Panc1 (cell line): ENCODE results near the gene SLC46A2. TPM values are rescaled to one million over a fixed set of nuclear protein-coding genes. Genes with fewer than 3 reads are reported as not detected.

Experiments used
- ATAC-seq: fragments of 200-7000 bp; cut with Tn5 transposase; 2 replicates; pipeline ENCODE4 v1.9.1; 2020; ENCODE audit warnings: mild to moderate bottlenecking, moderate library complexity
- BruUV-seq: library from RNA; stranded (reverse); fragments of 400-500 nt; replicated peaks from 2 replicates; lab custom pipeline; 2021; lab: Mats Ljungman, UMichigan
- CTCF ChIA-PET: fragments of 300-600 bp; sonication (Branson Sonifier 250); formaldehyde crosslinking; loops from one replicate; lab custom pipeline; 2022; ENCODE audit warnings: antibody characterized with exemption; lab: Charles Lee
- POLR2A ChIA-PET: fragments of 300-600 bp; sonication (Branson Sonifier 250); formaldehyde crosslinking; loops from one replicate; lab custom pipeline; 2022; ENCODE audit warnings: antibody characterized with exemption; lab: Charles Lee
- DNase-seq: peaks from one replicate; pipeline ENCODE4 v3.0.0-alpha.2; 2010; ENCODE audit warnings: low read depth, low spot score
- H3K27ac ChIP-seq: 2 replicates; pipeline ENCODE4 v1.5.1; 2011; ENCODE audit warnings: mild to moderate bottlenecking, low read length, inconsistent platforms
- H3K27me3 ChIP-seq: fragments of 200-500 bp; sonication (Bioruptor generic); 2 replicates; pipeline ENCODE4 v1.6.0; 2014; ENCODE audit warnings: low read length, inconsistent platforms; ENCODE audit not compliant: control insufficient read depth, insufficient read depth
- H3K36me3 ChIP-seq: fragments of 200-500 bp; sonication (Bioruptor generic); 2 replicates; pipeline ENCODE4 v1.5.1; 2014; ENCODE audit warnings: inconsistent platforms, mild to moderate bottlenecking, low read length, moderate library complexity; ENCODE audit not compliant: control insufficient read depth, insufficient read depth
- H3K4me1 ChIP-seq: 2 replicates; pipeline ENCODE4 v1.5.1; 2011; ENCODE audit warnings: inconsistent platforms, mild to moderate bottlenecking, low read length, moderate library complexity; ENCODE audit not compliant: control insufficient read depth, insufficient read depth
- H3K4me3 ChIP-seq, 2 experiments: 2 replicates each; pipeline ENCODE4 v1.5.1; 2011 to 2012; ENCODE audit warnings: low read depth in 2 of 2, low read length in 2 of 2, mild to moderate bottlenecking in 2 of 2, inconsistent platforms in 1 of 2, moderate library complexity in 1 of 2
- H3K9me3 ChIP-seq: fragments of 200-500 bp; sonication (Bioruptor generic); 2 replicates; pipeline ENCODE4 v1.5.1; 2014; ENCODE audit warnings: low read depth, mild to moderate bottlenecking, inconsistent platforms, low read length, moderate library complexity; ENCODE audit not compliant: control insufficient read depth, insufficient read depth
- POLR2AphosphoS5 ChIP-seq: IDR thresholded peaks from 2 replicates; pipeline ENCODE4 v1.6.1; 2012; ENCODE audit warnings: mild to moderate bottlenecking, low read depth, low read length, moderate library complexity
- SIN3A ChIP-seq: IDR thresholded peaks from 2 replicates; pipeline ENCODE4 v1.6.1; 2012; ENCODE audit warnings: low read depth, mild to moderate bottlenecking, low read length, moderate library complexity, borderline replicate concordance; ENCODE audit not compliant: insufficient read depth
- TCF7L2 ChIP-seq: IDR thresholded peaks from 2 replicates; pipeline ENCODE4 v1.6.1; 2011; ENCODE audit warnings: mild to moderate bottlenecking, low read depth, low read length, inconsistent platforms
- in situ Hi-C: cut with HindIII; loops from 2 replicates; pipeline ENCODE4 v1.10.0; 2016; ENCODE audit warnings: low sequenced_read_pairs, low pct_unique_long_range_greater_than_20kb
- intact Hi-C: fragments of 100-400 bp; cut with micrococcal nuclease; formaldehyde crosslinking; loops from one replicate; pipeline ENCODE4 v1.10.0; 2022; ENCODE audit not compliant: unreplicated experiment
- total RNA-seq: library from RNA; stranded (reverse); gene quantifications from one replicate; pipeline ENCODE4 v1.2.1, GENCODE V29; 2021; ENCODE audit not compliant: unreplicated experiment
- TF ChIP-seq, protein P1 (sequence below), 2 experiments: IDR thresholded peaks; 2 replicates each; pipeline ENCODE4 v1.6.1; 2011 to 2012; ENCODE audit warnings: low read depth in 2 of 2, control low read depth in 1 of 2, low read length in 1 of 2, mild to moderate bottlenecking in 1 of 2, moderate library complexity in 1 of 2; ENCODE audit not compliant: insufficient read depth in 1 of 2
- TF ChIP-seq, protein P2 (sequence below): fragments of 450-650 bp; IDR thresholded peaks from 2 replicates; pipeline ENCODE4 v1.5.1; 2017; ENCODE audit warnings: mild to moderate bottlenecking

The SLC46A2 gene
- total RNA-seq, 1 experiment from 2014 or later: not detected

DNA sequence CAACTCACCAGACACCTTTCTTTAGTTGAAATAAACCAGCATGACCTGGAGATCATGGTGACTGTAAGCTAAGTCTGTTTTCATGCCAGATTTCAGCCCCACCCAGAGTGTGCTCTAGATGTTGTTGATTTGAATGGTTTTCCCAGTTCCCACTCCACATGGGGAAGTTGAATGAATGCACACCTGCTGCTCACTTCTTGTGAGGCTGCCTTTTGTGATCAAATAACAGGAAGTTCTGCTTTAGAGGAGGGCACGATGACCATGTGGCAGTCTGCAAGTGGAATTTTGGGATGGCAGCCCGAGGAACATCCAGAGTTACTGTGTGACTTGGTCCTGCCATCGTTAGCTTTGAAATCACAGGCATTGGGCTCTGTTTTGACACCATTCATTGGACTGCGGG is 18.7 kb downstream of the SLC46A2 start:
- DNase-seq (no peak), ATAC-seq (no peak)
- ChIA-PET POLR2A (no interaction called here), CTCF (no interaction called here)
- intact Hi-C loops: no loop called here
- Histone ChIP-seq H3K9me3 (no peaks in the 10 kb centered on the region), H3K36me3 (no peaks in the 10 kb centered on the region), H3K4me1 (no peaks in the 10 kb centered on the region), H3K27ac (no peak overlapping the region), H3K27me3 (no peaks in the 10 kb centered on the region), H3K4me3 (no peak overlapping the region)
- in situ Hi-C loops: no loop called here
- BruUV-seq: no TSS peak
- no peak for TF ChIP-seq SIN3A
- no peak for TF ChIP-seq TCF7L2
- TF ChIP-seq, protein P1, sequence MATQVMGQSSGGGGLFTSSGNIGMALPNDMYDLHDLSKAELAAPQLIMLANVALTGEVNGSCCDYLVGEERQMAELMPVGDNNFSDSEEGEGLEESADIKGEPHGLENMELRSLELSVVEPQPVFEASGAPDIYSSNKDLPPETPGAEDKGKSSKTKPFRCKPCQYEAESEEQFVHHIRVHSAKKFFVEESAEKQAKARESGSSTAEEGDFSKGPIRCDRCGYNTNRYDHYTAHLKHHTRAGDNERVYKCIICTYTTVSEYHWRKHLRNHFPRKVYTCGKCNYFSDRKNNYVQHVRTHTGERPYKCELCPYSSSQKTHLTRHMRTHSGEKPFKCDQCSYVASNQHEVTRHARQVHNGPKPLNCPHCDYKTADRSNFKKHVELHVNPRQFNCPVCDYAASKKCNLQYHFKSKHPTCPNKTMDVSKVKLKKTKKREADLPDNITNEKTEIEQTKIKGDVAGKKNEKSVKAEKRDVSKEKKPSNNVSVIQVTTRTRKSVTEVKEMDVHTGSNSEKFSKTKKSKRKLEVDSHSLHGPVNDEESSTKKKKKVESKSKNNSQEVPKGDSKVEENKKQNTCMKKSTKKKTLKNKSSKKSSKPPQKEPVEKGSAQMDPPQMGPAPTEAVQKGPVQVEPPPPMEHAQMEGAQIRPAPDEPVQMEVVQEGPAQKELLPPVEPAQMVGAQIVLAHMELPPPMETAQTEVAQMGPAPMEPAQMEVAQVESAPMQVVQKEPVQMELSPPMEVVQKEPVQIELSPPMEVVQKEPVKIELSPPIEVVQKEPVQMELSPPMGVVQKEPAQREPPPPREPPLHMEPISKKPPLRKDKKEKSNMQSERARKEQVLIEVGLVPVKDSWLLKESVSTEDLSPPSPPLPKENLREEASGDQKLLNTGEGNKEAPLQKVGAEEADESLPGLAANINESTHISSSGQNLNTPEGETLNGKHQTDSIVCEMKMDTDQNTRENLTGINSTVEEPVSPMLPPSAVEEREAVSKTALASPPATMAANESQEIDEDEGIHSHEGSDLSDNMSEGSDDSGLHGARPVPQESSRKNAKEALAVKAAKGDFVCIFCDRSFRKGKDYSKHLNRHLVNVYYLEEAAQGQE (IDR thresholded peaks at IDR 0.05; ENCODE audit: insufficient read depth in 1 of 2, low read depth in 2 of 2, low read length in 1 of 2): no peak
- TF ChIP-seq, protein P2, sequence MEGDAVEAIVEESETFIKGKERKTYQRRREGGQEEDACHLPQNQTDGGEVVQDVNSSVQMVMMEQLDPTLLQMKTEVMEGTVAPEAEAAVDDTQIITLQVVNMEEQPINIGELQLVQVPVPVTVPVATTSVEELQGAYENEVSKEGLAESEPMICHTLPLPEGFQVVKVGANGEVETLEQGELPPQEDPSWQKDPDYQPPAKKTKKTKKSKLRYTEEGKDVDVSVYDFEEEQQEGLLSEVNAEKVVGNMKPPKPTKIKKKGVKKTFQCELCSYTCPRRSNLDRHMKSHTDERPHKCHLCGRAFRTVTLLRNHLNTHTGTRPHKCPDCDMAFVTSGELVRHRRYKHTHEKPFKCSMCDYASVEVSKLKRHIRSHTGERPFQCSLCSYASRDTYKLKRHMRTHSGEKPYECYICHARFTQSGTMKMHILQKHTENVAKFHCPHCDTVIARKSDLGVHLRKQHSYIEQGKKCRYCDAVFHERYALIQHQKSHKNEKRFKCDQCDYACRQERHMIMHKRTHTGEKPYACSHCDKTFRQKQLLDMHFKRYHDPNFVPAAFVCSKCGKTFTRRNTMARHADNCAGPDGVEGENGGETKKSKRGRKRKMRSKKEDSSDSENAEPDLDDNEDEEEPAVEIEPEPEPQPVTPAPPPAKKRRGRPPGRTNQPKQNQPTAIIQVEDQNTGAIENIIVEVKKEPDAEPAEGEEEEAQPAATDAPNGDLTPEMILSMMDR: no peak
- TF ChIP-seq POLR2AphosphoS5: no peak

DNA sequence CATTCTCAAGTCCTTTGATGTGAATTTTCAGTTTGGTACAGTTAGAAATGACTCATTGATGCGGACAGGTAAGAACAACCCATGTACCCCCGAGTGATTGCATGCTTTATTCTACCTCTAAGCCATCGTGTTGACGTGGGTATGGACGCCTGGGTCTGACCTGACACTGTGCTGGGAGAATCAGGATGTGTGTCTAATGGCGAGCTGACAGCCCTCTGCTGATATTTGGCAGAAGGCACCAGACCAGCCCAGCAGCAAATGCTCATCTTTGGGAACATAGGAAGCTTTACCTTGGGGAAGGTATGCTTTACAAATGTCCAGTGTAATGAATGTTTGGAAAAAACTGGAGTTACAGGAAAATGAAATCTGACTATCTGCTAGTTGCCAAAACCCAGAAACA is 20.1 kb downstream of the SLC46A2 start:
- no peaks in the 10 kb centered on the region for H3K4me1 ChIP-seq
- TF ChIP-seq SIN3A (no peak), POLR2AphosphoS5 (no peak)
- TF ChIP-seq, protein P2: no peak
- CTCF ChIA-PET: no interaction called here
- in situ Hi-C loops (no loop called here), intact Hi-C loops (no loop called here)
- ATAC-seq (no peak), DNase-seq (no peak)
- BruUV-seq: no TSS peak
- POLR2A ChIA-PET: no interaction called here
- H3K36me3 ChIP-seq: no peaks in the 10 kb centered on the region
- no peaks in the 10 kb centered on the region for H3K9me3 ChIP-seq
- H3K4me3 ChIP-seq: no peak overlapping the region
- no peak overlapping the region for H3K27ac ChIP-seq
- no peaks in the 10 kb centered on the region for H3K27me3 ChIP-seq
